GM12864 (cell line): Measurements from ENCODE around the gene TEX28.
A peak's percentile ranks its signal among the peaks of the same experiment; 100 is the strongest.
"Not testable (repeated sequence)": the region's sequence is repeated elsewhere in the genome, so short reads cannot be mapped to it uniquely, and the experiment has no call there.

Source experiments
- DNase-seq: peaks from one replicate; pipeline ENCODE4 v3.0.0-alpha.2; 2011; ENCODE audit warnings: low read depth
- H3K4me3 ChIP-seq: 2 replicates; pipeline ENCODE4 v1.5.1; 2011; ENCODE audit warnings: mild to moderate bottlenecking, low read depth, low read length, control low read depth
- CTCF ChIP-seq: IDR thresholded peaks from 2 replicates; pipeline ENCODE4 v1.5.1; 2011; ENCODE audit warnings: low read depth, mild to moderate bottlenecking, moderate library complexity, low read length, control low read depth, inconsistent platforms; ENCODE audit errors: missing control alignments

Gene TEX28

DNA sequence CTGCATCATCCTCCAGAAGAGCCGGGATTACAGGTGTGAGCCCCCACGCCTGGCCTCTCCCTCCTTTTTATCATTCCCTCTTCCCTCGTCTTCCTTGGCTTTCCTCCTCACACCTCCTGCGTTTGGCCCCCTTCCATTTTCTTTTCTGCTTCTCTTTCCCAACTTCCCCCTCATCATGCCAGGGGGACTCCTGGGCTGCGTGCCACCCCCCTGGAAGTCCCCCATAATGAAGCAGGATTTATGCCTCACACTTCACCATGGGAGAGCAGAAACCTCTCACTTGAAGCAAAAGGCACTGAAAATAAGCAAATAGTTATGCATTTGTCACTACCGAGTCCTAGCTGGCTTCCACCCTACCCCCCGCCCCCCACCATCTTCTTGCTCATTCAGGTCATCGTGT lies 8.6 kb upstream of the TEX28 start:
- no peak for TF ChIP-seq CTCF
- no peak overlapping the region for H3K4me3 ChIP-seq
- DNase-seq: no peak

GRCh38 chrX:154302998-154303397 lies 8.1 kb upstream of the TEX28 start:
- DNase-seq: not testable (repeated sequence)

DNA sequence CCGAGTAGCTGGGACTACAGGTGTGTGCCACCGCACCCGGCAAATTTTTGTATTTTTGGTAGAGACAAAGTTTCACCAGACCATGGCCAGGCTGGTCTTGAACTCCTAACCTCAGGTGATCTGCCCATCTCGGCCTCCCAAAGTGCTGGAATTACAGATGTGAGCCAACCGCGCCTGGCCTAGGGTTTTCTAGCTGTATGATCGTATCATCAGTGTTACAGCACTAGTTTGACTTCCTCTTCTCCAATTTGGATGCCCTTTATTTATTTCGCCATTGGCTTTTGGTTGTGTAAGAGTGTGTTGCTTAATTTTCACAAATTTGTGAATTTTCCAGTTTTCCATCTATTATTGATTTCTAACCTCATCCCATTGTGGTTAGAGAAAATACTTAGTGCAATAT lies 5.9 kb upstream of the TEX28 start:
- no peak for DNase-seq
- H3K4me3 ChIP-seq: no peak overlapping the region
- TF ChIP-seq CTCF: no peak

More at GRCh38 chrX:154302998-154303397, 8.1 kb upstream of the TEX28 start:
- not testable (repeated sequence) for H3K4me3 ChIP-seq

DNA sequence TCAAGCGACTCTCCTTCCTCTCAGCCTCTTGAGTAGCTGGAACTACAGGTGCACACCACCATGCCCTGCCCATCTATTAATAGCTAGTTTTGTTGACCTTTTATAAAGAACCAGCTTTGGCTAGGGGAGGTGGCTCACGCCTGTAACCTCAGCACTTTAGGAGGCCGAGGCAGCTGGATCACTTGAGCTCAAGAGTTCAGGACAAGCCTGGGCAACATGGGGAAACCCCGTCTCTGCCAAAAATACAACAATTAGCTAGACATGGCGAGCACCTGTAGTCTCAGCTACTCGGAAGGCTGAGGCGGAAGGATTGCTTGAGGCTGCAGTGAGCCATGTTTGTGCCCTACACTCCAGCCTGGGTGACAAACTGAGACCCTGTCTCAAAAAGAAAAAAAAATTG lies 3.4 kb upstream of the TEX28 start:
- H3K4me3 ChIP-seq: no peak overlapping the region
- no peak for TF ChIP-seq CTCF
- DNase-seq: peak; percentile 43

DNA sequence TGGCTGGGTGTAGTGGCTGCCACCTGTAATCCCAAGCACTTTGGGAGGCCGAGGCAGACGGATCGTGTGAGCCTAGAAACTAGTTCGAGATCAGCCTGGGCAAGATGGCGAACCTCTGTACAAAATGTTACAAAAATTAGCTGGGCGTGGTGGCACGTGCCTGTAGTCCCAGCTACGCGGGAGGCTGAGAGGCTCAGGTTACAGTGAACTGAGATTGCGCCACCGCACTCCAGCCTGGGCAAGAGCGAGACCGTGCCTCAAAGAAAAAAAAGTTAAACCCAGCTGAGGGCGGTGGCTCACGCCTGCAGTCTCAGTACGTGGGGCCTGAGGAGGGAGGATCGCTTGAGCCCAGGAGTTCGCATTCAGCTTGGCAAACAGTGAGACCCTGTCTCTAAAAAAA lies 1.8 kb upstream of the TEX28 start:
- H3K4me3 ChIP-seq: no peak overlapping the region
- no peak for TF ChIP-seq CTCF
- DNase-seq: no peak

DNA sequence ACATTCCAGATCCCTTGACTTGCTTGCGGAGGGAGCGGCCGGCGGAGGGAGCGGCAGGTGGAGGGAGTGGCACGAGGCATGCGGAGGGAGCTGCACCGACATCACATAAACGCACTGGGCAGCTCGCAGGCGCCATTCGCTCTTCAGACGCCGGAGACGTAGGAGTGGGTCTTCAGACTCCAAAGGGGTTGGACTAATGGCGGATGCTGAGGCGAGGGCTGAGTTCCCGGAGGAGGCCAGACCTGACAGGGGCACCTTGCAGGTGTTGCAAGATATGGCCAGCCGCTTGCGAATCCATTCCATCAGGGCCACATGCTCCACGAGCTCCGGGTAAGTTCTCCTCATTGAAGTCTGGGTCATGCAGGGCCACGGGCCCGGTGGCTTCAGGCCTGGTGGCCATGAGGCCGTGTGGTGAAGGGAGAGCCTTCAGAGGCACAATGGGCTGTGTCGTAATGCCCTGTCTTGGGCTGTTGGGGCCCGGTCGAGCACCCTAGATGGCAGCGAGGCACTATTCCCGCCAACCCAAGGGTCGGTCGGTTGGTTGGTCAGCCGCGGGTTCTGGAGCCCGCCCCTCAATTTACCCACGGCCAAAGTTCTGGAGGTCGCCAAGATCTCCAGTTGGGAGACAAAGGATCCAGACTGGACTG lies 863 bp upstream of the TEX28 start, which contains the start of gene TKTL1:
TKTL1 (plus strand) TSS at position 132 of the 647 bp plus-strand sequence; CDS start at position 197, 65 bp downstream.
- no peak for DNase-seq
- TF ChIP-seq CTCF: no peak
- H3K4me3 ChIP-seq: no peak within 1 kb of the TSS

DNA sequence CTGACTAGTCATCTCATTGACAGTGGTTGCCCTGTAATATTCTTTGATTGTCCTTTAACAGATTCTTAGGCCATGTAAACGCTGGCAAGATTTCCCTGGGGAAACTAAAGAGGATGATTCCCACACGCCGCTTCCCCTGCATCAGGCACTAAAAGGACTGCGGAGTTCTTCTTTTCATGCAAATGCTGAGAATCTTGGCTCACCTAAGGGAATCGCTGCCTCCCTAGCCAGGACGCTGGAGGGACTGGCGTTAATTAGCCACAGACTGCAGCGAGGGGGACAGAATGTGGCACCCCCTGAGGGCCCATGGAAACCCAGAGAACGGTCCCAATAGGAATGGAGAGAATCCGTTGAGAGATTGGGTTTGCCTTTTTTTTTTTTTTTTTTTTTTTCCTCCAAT lies 8.5 kb downstream of the TEX28 start:
- not testable (repeated sequence) for H3K4me3 ChIP-seq, DNase-seq

DNA sequence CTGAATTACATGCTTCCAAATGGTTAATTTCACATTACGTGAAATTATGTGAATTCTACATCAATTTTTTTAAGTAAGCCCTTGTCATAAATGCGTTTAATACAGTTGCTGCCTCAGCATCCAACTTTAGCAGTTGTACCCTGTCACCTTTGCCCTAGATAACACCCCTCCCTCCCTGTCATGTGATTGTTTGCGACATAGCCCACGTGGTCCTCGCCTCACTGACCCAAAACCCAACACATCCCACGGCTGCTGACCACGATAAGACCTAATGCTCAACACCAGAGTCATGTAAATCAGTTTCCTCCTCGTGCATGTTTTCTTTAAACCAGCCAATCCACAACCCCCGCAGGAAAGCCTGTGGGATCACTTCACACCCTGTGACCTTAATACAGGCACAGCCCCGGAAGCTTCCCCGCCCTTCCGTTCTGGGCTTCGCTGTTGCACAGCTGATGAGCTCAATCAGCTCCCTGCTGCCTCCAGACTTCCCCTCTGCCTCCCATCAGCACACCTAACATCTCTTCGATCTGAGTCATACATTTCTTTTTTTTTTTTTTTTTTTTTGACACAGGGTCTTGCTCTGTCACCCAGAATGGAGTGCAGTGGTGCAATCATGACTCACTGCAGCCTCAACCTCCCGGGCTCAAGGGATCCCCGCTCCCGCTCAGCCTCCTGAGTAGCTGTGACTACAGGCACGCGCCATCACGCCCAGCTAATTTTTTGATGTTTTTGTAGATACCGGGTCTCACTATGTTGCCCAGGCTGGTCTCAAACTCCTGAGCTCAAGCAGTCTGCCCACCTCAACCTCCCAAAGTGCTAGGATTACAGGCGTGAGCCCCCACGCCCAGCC lies 10.2 kb downstream of the TEX28 start:
- H3K4me3 ChIP-seq, DNase-seq: not testable (repeated sequence)

GRCh38 chrX:154269245-154269644 lies 25.7 kb downstream of the TEX28 start:
- not testable (repeated sequence) for DNase-seq, H3K4me3 ChIP-seq

- not testable (repeated sequence) for DNase-seq, H3K4me3 ChIP-seq
These were observed 31.9 kb downstream of the TEX28 start for GRCh38 chrX:154263072-154263471.

DNA sequence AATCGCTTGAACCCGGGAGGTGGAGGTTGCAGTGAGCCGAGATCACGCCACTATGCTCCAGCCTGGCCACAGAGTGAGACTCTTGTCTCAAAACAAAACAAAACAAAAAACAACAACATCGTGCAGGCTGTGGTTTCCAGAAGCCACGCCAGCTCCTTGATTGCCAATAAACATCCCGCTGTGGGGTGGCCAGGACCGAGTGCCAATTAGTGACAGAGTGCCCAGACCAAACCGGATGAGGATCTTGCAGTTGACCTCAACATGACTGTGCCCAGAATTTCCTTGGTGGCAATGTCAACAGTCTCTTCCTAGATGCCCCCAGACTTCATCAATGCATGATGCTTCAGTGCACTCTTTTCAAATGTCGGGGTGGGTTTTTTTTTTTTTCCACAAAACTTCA lies 36.2 kb downstream of the TEX28 start:
- DNase-seq, H3K4me3 ChIP-seq: not testable (repeated sequence)

GRCh38 chrX:154257282-154257681 lies 37.6 kb downstream of the TEX28 start, which contains the start of gene OPN1MW3:
TSS of gene OPN1MW3 (plus strand) at chrX:154257582. CDS start at chrX:154257620, 38 bp downstream.
- H3K4me3 ChIP-seq, DNase-seq: not testable (repeated sequence)

DNA sequence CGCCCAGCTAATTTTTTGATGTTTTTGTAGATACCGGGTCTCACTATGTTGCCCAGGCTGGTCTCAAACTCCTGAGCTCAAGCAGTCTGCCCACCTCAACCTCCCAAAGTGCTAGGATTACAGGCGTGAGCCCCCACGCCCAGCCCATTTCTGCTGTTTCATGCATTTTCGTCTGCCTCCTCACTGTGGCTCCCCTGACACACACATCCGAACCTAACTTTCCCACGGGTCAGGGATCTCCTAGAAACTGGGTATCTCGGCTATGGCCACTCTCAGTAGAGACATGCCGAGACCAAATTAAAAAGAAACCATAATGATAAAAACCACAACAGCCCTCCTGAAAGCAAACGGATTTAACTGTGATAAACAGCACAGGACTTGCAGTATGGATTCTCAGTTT lies 46.8 kb downstream of the TEX28 start:
- not testable (repeated sequence) for DNase-seq, H3K4me3 ChIP-seq
